Central memory CD8-positive, alpha-beta T cell (primary cell): ENCODE results near the gene NACC1.
"Not testable (repeated sequence)": the region's sequence is repeated elsewhere in the genome, so short reads cannot be mapped to it uniquely, and the experiment has no call there.

Experiments
- ATAC-seq: fragments of 150-1000 bp; cut with Tn5 transposase; replicated peaks from 2 replicates; pipeline ENCODE4 v1.10.0; 2022; ENCODE audit warnings: mild to moderate bottlenecking, moderate FRiP score, moderate number of reproducible peaks; ENCODE audit not compliant: poor library complexity, severe bottlenecking; ENCODE audit errors: extremely low read depth
- DNase-seq, 2 donors: peaks; one replicate each; pipeline ENCODE4 v3.0.0; 2021; ENCODE audit warnings: low spot score in 2 of 2
- H3K27ac Mint-ChIP-seq: one replicate; pipeline ENCODE4 v1.8.0; 2022; ENCODE audit warnings: low read depth, mild to moderate bottlenecking, moderate library complexity, mixed read lengths
- H3K27me3 Mint-ChIP-seq: one replicate; pipeline ENCODE4 v1.8.0; 2022; ENCODE audit warnings: mixed read lengths
- H3K36me3 Mint-ChIP-seq: one replicate; pipeline ENCODE4 v1.8.0; 2022; ENCODE audit warnings: mild to moderate bottlenecking, moderate library complexity, mixed read lengths; ENCODE audit not compliant: insufficient read depth
- H3K4me1 Mint-ChIP-seq: one replicate; pipeline ENCODE4 v1.8.0; 2022; ENCODE audit warnings: mixed read lengths
- H3K4me3 Mint-ChIP-seq: one replicate; pipeline ENCODE4 v1.8.0; 2022; ENCODE audit warnings: mild to moderate bottlenecking, moderate library complexity, mixed read lengths
- H3K9me3 Mint-ChIP-seq: one replicate; pipeline ENCODE4 v1.8.0; 2022; ENCODE audit warnings: mixed read lengths

The NACC1 gene

DNA sequence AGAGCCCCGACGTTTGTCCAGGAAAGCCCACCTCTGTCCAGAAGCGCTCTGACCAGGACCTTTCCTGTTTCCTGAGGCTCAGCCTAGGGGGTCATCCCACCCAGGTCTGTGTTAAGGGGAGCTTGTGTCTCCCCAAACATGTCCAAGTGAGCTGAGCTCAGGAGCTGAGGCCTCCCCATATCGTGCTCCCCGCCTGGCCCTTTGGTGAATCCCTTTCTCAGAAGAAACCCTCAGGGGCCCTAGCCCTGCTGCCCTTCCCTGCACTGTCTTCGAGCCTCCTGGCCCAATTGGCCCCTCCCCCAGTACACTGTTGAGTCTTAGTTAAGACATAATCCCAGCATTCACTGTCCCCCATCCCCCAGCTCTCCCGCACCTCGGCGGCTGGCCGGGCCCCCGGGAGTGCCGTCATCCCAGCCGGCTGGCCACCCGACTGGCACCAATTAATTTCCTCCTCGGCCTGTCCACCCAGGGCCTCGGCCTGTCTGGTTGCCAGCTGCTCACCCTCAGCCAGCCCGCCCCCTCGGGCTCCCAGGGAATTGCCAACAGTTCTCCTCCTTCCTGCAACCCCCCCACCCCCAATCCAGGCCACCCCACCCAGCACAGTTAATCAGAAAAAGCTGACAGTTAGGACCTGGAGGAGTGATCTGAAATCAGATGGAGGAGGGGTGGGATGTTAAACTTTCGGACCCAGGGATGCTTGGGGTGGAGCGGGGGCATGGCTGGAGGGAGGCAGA is 45.7 kb downstream of the NACC1 start:
- H3K36me3 Mint-ChIP-seq = peaks cover 7% of the 10 kb centered on the region
- no peak for ATAC-seq
- DNase-seq = no peak
- peaks cover 60% of the 10 kb centered on the region for H3K4me1 Mint-ChIP-seq
- H3K4me3 Mint-ChIP-seq = peak overlapping the region; percentile 79
- H3K27ac Mint-ChIP-seq = peak overlapping the region; percentile 95
- H3K27me3 Mint-ChIP-seq = no peaks in the 10 kb centered on the region
- H3K9me3 Mint-ChIP-seq = no peaks in the 10 kb centered on the region

DNA sequence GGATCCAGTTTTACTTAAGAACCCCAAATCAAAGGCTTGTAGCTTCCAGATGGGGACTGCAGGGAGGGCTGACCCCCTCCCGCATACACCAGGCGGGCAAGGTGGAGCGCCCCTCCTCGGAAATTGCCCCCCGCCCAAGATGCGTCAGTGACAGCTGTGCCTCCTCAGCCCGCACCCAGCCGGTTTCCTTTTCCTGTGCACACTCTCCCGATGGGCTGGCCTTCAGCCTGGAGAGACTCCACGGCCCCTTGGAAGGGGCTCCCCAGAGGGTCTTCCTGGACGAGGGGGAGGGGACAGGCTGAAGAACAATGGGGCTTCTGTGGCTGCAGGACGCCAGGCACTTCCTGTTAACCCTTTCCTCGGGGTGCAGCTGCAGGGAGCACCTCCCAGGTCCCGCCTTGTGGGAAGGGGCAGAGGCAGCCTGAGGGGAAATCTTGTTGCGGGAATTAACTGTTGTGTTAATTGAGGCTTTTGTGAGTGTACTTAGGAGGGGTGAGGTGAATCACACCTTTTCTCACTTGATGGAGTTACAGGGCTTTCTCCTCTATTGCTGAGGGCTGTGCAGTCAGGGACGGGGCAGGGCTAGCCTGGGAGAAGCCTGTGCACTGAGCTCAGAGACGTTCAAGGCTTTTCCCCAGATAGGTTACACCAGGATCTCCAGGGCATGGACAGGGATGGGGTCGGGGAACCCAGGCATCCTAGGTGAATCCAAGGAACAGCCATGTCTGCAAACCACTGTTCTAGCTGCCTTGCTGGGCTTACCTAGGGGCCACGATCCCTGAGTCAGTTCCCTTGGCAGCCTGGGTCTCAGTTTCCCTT is 46.5 kb downstream of the NACC1 start:
- DNase-seq (no peak), ATAC-seq (no peak)
- H3K4me1 Mint-ChIP-seq = peaks cover 68% of the 10 kb centered on the region
- peaks cover 9% of the 10 kb centered on the region for H3K36me3 Mint-ChIP-seq
- peak overlapping the region; percentile 95 for H3K27ac Mint-ChIP-seq
- no peaks in the 10 kb centered on the region for H3K27me3 Mint-ChIP-seq
- H3K9me3 Mint-ChIP-seq = no peaks in the 10 kb centered on the region
- peak overlapping the region; percentile 79 for H3K4me3 Mint-ChIP-seq

DNA sequence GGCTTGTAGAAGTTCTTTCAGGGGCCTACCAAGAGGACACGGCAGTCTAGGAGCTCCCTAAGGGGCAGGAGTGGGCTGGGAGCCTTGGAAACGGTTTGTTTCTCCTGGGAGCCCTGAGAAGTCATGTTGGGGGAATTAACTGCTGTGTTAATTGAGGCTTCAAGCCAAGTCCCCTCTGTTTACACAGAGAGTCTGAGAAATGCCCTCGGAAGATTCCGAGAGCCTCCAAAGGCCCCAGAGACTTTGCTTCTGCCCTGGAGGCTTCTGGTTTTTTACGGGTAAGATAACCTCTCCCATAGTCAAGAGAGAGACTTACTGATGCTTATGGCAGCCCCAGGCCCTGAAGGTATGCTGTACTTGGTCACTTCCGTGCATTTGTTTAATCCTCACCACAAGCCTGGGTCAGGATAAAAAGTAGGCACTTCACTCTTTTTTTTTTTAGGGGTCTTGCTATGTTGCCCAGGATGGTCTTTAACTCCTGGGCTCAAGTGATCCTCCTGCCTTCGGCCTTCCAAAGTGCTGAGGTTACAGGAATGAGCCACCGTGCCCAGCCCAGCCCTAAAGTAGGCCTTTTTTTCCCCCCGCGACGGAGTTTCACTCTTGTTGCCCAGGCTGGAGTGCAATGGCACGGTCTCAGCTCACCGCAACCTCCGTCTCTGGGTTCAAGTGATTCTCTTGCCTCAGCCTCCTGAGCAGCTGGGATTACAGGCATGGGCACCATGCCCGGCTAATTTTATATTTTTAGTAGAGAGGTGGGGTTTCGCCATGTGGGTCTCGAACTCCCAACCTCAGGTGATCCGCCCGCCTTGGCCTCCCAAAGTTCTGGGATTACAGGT is 47.3 kb downstream of the NACC1 start:
- no peaks in the 10 kb centered on the region for H3K27me3 Mint-ChIP-seq
- H3K36me3 Mint-ChIP-seq = peaks cover 9% of the 10 kb centered on the region
- H3K4me3 Mint-ChIP-seq = peak overlapping the region; percentile 79
- DNase-seq (no peak), ATAC-seq (no peak)
- H3K4me1 Mint-ChIP-seq = peaks cover 71% of the 10 kb centered on the region
- no peaks in the 10 kb centered on the region for H3K9me3 Mint-ChIP-seq
- H3K27ac Mint-ChIP-seq = peak overlapping the region; percentile 95

DNA sequence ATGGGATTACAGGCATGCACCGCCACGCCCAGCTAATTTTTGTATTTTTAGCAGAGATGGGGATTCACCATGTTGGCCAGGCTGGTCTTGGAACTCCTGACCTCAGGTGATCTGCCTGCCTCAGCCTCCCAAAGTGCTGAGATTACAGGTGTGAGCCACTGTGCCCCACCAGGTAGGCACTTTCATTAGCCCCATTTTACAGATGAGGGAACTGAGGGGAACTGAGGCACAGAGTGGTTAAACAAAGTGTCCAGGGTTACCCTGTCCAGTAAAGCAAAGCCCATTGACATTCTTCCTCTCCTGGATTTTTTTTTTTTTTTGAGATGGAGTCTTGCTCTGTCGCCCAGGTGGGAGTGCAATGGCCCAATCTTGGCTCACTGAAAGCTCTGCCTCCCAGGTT is 48.1 kb downstream of the NACC1 start:
- peaks cover 73% of the 10 kb centered on the region for H3K4me1 Mint-ChIP-seq
- H3K36me3 Mint-ChIP-seq, DNase-seq, H3K27me3 Mint-ChIP-seq, H3K4me3 Mint-ChIP-seq, H3K9me3 Mint-ChIP-seq, ATAC-seq, H3K27ac Mint-ChIP-seq: not testable (repeated sequence)

DNA sequence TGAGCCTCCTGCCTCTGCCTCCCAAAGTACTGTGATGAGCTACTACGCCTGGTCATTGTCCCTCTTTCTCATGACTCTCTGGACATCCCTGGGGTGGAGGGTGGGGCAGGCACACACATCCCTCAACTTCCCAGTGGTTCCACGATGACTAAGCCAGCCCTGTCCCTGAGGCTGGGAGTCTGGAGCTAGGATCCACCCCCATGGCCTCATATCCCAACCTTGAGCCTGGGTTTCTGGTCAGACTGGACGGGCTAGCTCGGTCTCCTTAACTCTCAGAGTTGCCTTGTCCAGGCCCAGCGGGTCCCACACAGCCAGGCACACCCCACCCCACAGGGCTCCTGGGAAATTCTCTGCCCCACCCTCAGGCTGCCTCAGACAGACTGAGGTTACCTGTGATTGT is 51.7 kb downstream of the NACC1 start:
- H3K36me3 Mint-ChIP-seq = peaks cover 11% of the 10 kb centered on the region
- peak overlapping the region; percentile 90 for H3K27ac Mint-ChIP-seq
- no peak for ATAC-seq
- H3K9me3 Mint-ChIP-seq = no peaks in the 10 kb centered on the region
- no peaks in the 10 kb centered on the region for H3K27me3 Mint-ChIP-seq
- H3K4me1 Mint-ChIP-seq = peaks cover 68% of the 10 kb centered on the region
- DNase-seq = no peak
- H3K4me3 Mint-ChIP-seq = peak overlapping the region; percentile 81

DNA sequence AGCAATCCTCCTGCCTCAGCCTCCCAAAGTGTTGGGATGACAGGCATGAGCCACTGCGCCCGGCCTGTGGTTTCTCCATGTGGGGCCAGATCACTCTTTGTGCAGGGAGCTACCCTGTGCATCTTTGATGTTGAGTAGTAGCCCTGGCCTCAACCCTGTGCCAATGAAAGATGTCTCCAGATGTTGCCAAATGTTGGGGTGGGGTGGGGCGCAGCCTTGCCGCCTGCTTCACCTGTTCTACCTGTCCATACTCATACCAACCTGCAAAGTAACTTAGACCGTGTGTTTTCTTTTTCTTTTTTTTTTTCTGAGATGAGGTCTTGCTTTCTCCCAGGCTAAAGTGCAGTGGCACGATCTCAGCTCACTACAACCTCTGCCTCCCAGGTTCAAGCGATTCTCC is 53.1 kb downstream of the NACC1 start:
- H3K36me3 Mint-ChIP-seq = peaks cover 13% of the 10 kb centered on the region
- no peak for DNase-seq
- no peaks in the 10 kb centered on the region for H3K27me3 Mint-ChIP-seq
- ATAC-seq = no peak
- no peaks in the 10 kb centered on the region for H3K9me3 Mint-ChIP-seq
- H3K4me1 Mint-ChIP-seq = peaks cover 57% of the 10 kb centered on the region
- peak overlapping the region; percentile 29 for H3K27ac Mint-ChIP-seq
- peak overlapping the region; percentile 76 for H3K4me3 Mint-ChIP-seq

DNA sequence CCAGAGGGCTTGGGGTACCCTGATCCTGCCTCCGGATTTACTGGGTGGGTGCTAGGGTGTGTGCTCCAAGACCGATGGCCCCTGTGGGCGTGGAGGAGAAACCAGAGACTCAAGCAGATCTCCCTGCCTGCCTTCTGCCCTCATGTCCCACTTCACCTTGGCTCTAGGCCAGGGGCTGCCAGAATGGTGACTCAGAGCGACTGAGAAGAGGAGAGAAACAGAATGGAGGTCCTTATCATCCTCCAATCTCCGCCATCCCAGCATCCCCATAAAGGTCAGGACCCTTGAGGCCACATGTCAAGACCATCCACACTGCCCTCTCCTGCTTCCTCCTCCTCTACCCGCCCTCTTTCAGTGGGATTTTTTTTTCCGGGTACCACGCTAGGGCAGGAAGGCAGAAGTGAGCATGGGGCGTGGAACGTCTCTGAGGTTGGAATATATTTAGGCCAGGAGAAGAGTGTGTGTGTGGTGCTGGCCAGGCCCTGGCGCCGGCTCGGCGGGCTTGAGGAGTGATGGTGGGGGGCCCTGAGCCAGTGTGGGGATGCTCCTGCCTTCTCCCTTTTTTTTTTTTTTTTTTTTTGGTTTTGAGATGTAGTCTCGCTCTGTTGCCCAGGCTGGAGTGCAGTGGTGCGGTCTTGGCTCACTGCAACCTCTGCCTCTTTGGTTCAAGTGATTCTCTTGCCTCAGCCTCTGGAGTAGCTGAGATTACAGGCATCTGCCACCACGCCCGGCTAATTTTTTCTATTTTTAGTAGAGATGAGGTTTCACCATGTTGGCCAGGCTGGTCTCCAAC is 54.5 kb downstream of the NACC1 start:
- H3K9me3 Mint-ChIP-seq = no peaks in the 10 kb centered on the region
- no peaks in the 10 kb centered on the region for H3K27me3 Mint-ChIP-seq
- ATAC-seq (no peak), DNase-seq (peak; percentile 47 to 54)
- H3K4me3 Mint-ChIP-seq = peak overlapping the region; percentile 76
- peaks cover 45% of the 10 kb centered on the region for H3K4me1 Mint-ChIP-seq
- H3K36me3 Mint-ChIP-seq = peaks cover 11% of the 10 kb centered on the region
- peak overlapping the region; percentile 86 for H3K27ac Mint-ChIP-seq

DNA sequence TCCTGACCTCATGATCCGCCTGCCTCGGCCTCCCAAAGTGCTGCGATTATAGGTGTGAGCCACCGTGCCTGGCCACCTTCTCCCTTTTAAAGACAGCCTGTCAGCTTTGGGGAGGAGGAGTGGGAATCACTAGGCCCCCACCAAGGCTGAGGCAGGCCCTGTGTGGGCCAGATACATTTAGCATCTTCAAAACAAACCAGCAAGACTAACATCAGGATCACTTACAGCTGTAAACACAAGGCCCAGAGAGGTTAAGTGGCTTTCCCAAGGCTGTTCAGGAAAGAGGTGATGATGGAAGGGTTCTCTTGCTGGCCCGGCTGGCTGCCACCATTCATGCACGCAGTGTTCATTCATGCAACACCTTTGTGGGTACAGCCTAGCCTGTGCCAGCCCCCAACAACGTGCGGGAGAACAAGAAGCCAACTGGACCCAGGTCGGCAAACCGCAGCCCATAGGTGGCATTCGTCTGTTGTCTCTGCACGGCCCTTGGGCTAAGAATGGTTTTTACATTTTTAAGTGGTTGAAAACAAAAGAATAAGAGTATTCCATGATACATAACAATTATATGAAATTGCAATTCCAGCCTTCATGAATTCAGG is 55.2 kb downstream of the NACC1 start:
- peaks cover 8% of the 10 kb centered on the region for H3K36me3 Mint-ChIP-seq
- H3K4me3 Mint-ChIP-seq = peak overlapping the region; percentile 76
- no peak for DNase-seq
- H3K27ac Mint-ChIP-seq = peak overlapping the region; percentile 86
- H3K27me3 Mint-ChIP-seq = no peaks in the 10 kb centered on the region
- H3K4me1 Mint-ChIP-seq = peaks cover 39% of the 10 kb centered on the region
- ATAC-seq = no peak
- H3K9me3 Mint-ChIP-seq = no peaks in the 10 kb centered on the region

DNA sequence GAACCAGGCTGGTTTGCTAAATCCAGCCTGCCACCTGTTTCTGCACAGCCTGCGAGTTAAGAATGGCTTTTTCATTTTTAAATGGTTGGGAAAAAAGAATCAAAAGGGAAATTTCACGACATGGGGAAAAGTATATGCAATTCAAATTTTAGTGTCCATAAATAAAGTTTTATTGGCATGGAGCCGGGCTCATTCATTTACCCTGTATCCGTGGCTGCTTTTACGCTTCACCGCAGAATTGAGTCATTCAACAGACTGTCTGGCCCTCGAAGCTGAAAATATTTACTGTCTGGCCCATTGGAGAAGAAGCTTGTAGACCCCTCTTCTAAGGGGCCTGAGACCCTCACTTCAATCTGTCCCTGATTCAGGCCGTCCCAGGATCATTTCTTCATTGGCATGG is 58.3 kb downstream of the NACC1 start:
- no peaks in the 10 kb centered on the region for H3K9me3 Mint-ChIP-seq

DNA sequence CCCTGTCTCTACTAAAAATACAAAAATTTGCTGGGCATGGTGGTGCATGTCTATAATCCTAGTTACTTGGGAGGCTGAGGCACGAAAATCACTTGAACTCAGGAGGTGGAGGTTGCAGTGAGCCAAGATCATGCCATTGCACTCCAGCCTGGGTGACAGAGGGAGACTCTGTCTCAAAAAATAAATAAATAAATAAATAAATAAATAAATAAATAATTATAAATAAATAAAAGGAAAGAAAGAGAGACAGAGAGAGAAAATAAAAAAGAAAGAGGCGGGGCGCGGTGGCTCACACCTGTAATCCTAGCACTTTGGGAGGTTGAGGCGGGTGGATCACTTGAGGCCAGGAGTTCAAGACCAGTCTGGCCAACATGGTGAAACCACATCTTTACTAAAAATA is 59.5 kb downstream of the NACC1 start:
- not testable (repeated sequence) for H3K27ac Mint-ChIP-seq, H3K27me3 Mint-ChIP-seq, H3K9me3 Mint-ChIP-seq, DNase-seq, ATAC-seq, H3K36me3 Mint-ChIP-seq, H3K4me3 Mint-ChIP-seq
- H3K4me1 Mint-ChIP-seq = peaks cover 30% of the 10 kb centered on the region

More for the DNA sequence above, 58.3 kb downstream of the NACC1 start:
- DNase-seq = no peak
- no peak for ATAC-seq
- Mint-ChIP-seq H3K27ac (no peak overlapping the region), H3K36me3 (peaks cover 6% of the 10 kb centered on the region), H3K27me3 (no peaks in the 10 kb centered on the region), H3K4me3 (no peak overlapping the region), H3K4me1 (peaks cover 29% of the 10 kb centered on the region)

DNA sequence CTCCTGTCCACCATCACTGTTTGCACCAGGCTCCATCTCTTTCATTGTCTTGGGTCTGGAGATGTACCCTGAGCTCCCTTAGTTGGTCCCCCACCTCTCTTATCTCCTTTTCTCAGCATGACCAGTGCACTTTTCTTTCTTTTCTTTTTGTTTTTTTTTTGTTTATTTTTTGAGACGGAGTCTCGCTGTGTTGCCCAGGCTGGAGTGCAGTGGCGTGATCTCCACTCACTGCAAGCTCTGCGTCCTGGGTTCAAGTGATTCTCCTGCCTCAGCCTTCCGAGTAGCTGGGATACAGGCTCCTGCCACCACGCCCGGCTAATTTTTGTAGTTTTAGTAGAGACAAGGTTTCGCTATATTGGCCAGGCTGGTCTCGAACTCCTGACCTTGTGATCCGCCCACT is 60.2 kb downstream of the NACC1 start:
- not testable (repeated sequence) for H3K36me3 Mint-ChIP-seq, H3K4me3 Mint-ChIP-seq, H3K27me3 Mint-ChIP-seq, DNase-seq, H3K9me3 Mint-ChIP-seq, H3K27ac Mint-ChIP-seq, ATAC-seq
- H3K4me1 Mint-ChIP-seq = peaks cover 23% of the 10 kb centered on the region
